ENCODE measurements around the gene TMEM273.

Gene TMEM273

DNA sequence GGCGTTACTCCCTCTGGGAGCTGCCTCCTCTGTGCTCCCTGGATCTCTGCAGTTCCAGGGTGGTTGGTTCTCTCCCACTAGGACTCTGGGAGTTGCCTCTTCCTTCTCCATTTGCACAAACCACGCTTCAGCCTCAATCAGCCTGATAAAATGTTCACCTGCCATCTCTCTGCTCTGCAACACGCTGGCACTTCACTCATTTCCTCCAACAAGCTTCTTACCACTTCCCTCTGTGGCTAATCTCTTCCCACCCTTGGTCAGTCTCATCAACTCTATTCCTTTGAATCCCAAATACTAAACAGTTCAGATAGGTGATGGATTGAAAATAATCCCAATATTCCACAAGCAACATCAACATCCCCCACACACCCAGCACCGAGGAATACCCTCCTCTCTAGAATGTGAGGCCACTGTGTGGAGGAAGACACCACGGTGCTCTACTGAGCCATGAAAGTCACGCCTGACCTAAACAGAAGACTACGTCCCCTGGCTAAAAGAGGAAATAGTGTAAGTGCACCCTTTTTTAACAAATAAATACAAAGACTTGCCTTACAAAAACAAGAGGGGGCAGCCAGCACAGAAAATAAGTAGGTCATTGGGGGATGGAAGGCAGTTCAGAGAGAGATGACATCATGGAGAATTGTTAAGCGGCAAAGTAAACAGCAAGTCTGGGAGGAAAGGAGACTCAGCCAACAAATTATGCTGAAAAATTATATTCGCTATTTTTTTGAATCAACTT lies 52.4 kb downstream of the TMEM273 start:
- no peak overlapping the region for H3K4me3 ChIP-seq (ENCODE audit: low read depth, low read length)
- CTCF ChIA-PET: interaction anchor here (0.6 kb wide), 1 partner anchor 42 kb away, joined by 3 read pairs; no protein-coding TSS in a partner anchor
- TF ChIP-seq, protein P1, sequence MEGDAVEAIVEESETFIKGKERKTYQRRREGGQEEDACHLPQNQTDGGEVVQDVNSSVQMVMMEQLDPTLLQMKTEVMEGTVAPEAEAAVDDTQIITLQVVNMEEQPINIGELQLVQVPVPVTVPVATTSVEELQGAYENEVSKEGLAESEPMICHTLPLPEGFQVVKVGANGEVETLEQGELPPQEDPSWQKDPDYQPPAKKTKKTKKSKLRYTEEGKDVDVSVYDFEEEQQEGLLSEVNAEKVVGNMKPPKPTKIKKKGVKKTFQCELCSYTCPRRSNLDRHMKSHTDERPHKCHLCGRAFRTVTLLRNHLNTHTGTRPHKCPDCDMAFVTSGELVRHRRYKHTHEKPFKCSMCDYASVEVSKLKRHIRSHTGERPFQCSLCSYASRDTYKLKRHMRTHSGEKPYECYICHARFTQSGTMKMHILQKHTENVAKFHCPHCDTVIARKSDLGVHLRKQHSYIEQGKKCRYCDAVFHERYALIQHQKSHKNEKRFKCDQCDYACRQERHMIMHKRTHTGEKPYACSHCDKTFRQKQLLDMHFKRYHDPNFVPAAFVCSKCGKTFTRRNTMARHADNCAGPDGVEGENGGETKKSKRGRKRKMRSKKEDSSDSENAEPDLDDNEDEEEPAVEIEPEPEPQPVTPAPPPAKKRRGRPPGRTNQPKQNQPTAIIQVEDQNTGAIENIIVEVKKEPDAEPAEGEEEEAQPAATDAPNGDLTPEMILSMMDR (IDR thresholded peaks at IDR 0.05; ENCODE audit: insufficient read depth, low read length, missing control alignments): no peak
- POLR2A ChIA-PET: no interaction called here
- DNase-seq (ENCODE audit: low read depth, low spot score): no peak

- TF ChIP-seq, protein P1 (IDR thresholded peaks at IDR 0.05; ENCODE audit: insufficient read depth, low read length, missing control alignments): no peak
- ChIA-PET POLR2A (no interaction called here), CTCF (no interaction called here)
- no peak for DNase-seq (ENCODE audit: low read depth, low spot score)
- H3K4me3 ChIP-seq (ENCODE audit: low read depth, low read length): no peak overlapping the region
Observed at GRCh38 chr10:49134327-49134726, 53.9 kb downstream of the TMEM273 start.

DNA sequence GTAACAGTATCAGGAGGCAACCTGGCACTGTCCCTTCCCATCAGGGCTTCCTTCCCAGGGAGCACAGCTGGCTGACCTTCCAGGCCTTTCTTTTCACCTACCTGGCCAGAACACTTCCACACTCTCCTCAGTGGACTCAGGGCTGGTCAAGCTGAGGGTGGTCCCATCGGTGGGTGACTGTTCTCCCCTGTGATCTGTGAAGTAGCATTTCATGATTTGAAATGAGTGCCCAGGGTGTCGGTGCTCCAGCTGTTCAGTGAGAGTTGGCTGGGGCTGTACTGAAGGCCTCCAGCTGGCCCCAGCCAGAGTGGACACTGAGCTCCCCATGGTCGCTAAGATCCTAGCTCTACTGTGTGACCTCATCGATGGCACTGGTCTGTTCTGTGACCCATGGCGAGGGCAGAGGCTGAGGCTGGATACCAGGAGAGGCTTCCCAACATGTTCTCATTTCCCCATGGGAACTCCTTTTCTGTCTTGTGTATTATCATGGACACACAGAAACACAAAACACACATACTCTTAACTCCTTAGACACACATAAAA lies 54.4 kb downstream of the TMEM273 start, which contains the start of gene FAM170B:
Gene FAM170B, minus strand, starts transcription at position 316 of the 543 bp plus-strand sequence. Its CDS starts 103 bp downstream, at position 213.
- ChIA-PET CTCF (no interaction called here), POLR2A (no interaction called here)
- DNase-seq (ENCODE audit: low read depth, low spot score): no peak
- TF ChIP-seq, protein P1 (IDR thresholded peaks at IDR 0.05; ENCODE audit: insufficient read depth, low read length, missing control alignments): no peak
- no peak within 1 kb of the TSS for H3K4me3 ChIP-seq (ENCODE audit: low read depth, low read length)

GRCh38 chr10:49132362-49132737 lies 55.8 kb downstream of the TMEM273 start:
- DNase-seq (ENCODE audit: low read depth, low spot score): no peak
- CTCF ChIA-PET: no interaction called here
- POLR2A ChIA-PET: no interaction called here
- TF ChIP-seq, protein P1 (IDR thresholded peaks at IDR 0.05; ENCODE audit: insufficient read depth, low read length, missing control alignments): no peak
- no peak overlapping the region for H3K4me3 ChIP-seq (ENCODE audit: low read depth, low read length)

GRCh38 chr10:49131507-49132361 lies 56.5 kb downstream of the TMEM273 start:
- TF ChIP-seq, protein P1 (IDR thresholded peaks at IDR 0.05; ENCODE audit: insufficient read depth, low read length, missing control alignments): no peak
- DNase-seq (ENCODE audit: low read depth, low spot score): no peak
- H3K4me3 ChIP-seq (ENCODE audit: low read depth, low read length): no peak overlapping the region
- POLR2A ChIA-PET: no interaction called here
- CTCF ChIA-PET: interaction anchor here (1.3 kb wide), 1 partner anchor 14 kb away, joined by 3 read pairs; no protein-coding TSS in a partner anchor

DNA sequence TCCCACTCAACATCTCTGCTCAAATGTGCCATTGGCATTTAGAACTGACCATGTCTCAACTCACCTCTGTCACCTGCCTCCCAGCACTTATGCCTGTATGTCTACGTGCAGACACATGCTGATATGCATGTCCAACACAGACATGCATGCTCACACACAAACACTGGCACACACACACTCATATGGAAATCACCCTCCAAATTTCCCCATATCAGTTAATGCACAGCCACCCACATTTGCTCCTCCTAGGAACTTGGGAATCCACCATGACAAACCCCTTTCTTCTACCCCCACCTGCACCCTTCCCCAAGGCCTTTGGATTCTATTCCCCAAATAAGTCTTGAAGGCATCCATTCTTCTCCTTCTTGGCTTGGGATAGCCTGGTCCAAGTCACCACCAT lies 58.8 kb downstream of the TMEM273 start:
- DNase-seq (ENCODE audit: low read depth, low spot score): no peak
- ChIA-PET POLR2A (no interaction called here), CTCF (no interaction called here)
- TF ChIP-seq, protein P1 (IDR thresholded peaks at IDR 0.05; ENCODE audit: insufficient read depth, low read length, missing control alignments): no peak
- H3K4me3 ChIP-seq (ENCODE audit: low read depth, low read length): no peak overlapping the region
